OCI-LY7 (cell line): ENCODE data around the gene ARL11. TPM values are rescaled to one million over a fixed set of nuclear protein-coding genes. Genes with fewer than 3 reads are reported as not detected.

ENCODE experiments used
- BruUV-seq: library from RNA; stranded (reverse); fragments of 400-500 nt; replicated peaks from 2 replicates; lab custom pipeline; 2021; lab: Mats Ljungman, UMichigan
- CTCF ChIA-PET: fragments of 300-600 bp; sonication (Branson Sonifier 250); formaldehyde crosslinking; loops from one replicate; lab custom pipeline; 2022; ENCODE audit warnings: antibody characterized with exemption; ENCODE audit not compliant: unreplicated experiment; lab: Charles Lee
- POLR2A ChIA-PET: fragments of 300-600 bp; sonication (Branson Sonifier 250); formaldehyde crosslinking; loops from one replicate; lab custom pipeline; 2022; ENCODE audit warnings: antibody characterized with exemption; lab: Charles Lee
- DNase-seq: peaks from one replicate; pipeline ENCODE4 v3.0.0-alpha.2; 2015; ENCODE audit warnings: low spot score
- H2AFZ ChIP-seq: fragments of 200-600 bp; sonication (generic), shearing (Covaris generic); 2 replicates; pipeline ENCODE4 v1.6.1; 2014; ENCODE audit warnings: mild to moderate bottlenecking, antibody characterized with exemption, low read length, moderate library complexity
- H3K27ac ChIP-seq: fragments of 200-600 bp; sonication (generic); 2 replicates; pipeline ENCODE4 v1.5.1; 2014; ENCODE audit warnings: mixed run types, low read depth, mild to moderate bottlenecking, moderate library complexity, low read length, inconsistent platforms; ENCODE audit not compliant: poor library complexity, severe bottlenecking
- H3K36me3 ChIP-seq: fragments of 200-600 bp; sonication (generic); 2 replicates; pipeline ENCODE4 v1.6.1; 2014; ENCODE audit warnings: mild to moderate bottlenecking, antibody characterized with exemption, low read length, moderate library complexity, mixed read lengths; ENCODE audit not compliant: insufficient read depth
- H3K4me1 ChIP-seq: fragments of 200-600 bp; sonication (generic); 2 replicates; pipeline ENCODE4 v1.5.1; 2014; ENCODE audit warnings: mild to moderate bottlenecking, low read length; ENCODE audit not compliant: insufficient read depth, poor library complexity, severe bottlenecking
- H3K4me2 ChIP-seq: fragments of 200-600 bp; sonication (generic); 2 replicates; pipeline ENCODE4 v1.6.1; 2014; ENCODE audit warnings: mild to moderate bottlenecking, low read length
- H3K4me3 ChIP-seq: fragments of 200-600 bp; sonication (generic); 2 replicates; pipeline ENCODE4 v1.5.1; 2014; ENCODE audit warnings: mild to moderate bottlenecking, low read depth, low read length; ENCODE audit not compliant: poor library complexity, severe bottlenecking
- H3K79me2 ChIP-seq: fragments of 200-600 bp; sonication (generic); 2 replicates; pipeline ENCODE4 v1.6.1; 2016; ENCODE audit warnings: low read depth, mild to moderate bottlenecking, low read length, moderate library complexity, mixed read lengths; ENCODE audit not compliant: insufficient read depth
- H3K9me2 ChIP-seq: fragments of 200-600 bp; sonication (generic); 2 replicates; pipeline ENCODE4 v1.6.1; 2016; ENCODE audit warnings: mild to moderate bottlenecking, low read length, mixed read lengths; ENCODE audit not compliant: insufficient read depth
- H3K9me3 ChIP-seq: fragments of 200-600 bp; sonication (generic); 2 replicates; pipeline ENCODE4 v1.6.1; 2014; ENCODE audit warnings: mild to moderate bottlenecking, mixed run types, low read length, mixed read lengths
- H4K20me1 ChIP-seq: fragments of 200-600 bp; sonication (generic); 2 replicates; pipeline ENCODE4 v1.6.1; 2014; ENCODE audit warnings: mild to moderate bottlenecking, antibody characterized with exemption, low read length, moderate library complexity, mixed read lengths; ENCODE audit not compliant: insufficient read depth
- CTCF ChIP-seq: fragments of 200-600 bp; sonication (generic); conservative IDR thresholded peaks from 2 replicates; pipeline ENCODE4 v1.5.1; 2014; ENCODE audit warnings: mild to moderate bottlenecking, antibody characterized with exemption, low read length, moderate library complexity, mixed read lengths
- EZH2phosphoT487 ChIP-seq: fragments of 200-600 bp; sonication (generic); IDR thresholded peaks from 2 replicates; pipeline ENCODE4 v1.6.1; 2018; ENCODE audit warnings: low read depth, borderline replicate concordance, mild to moderate bottlenecking, mixed run types, antibody characterized with exemption, low read length, moderate library complexity, mixed read lengths
- intact Hi-C: fragments of 100-400 bp; cut with micrococcal nuclease; formaldehyde crosslinking; loops from one replicate; pipeline ENCODE4 v1.10.0; 2022; ENCODE audit not compliant: unreplicated experiment
- total RNA-seq, 2 experiments: library from RNA; depleted of rRNA in 1 of 2; stranded (reverse); fragments of >200 nt in 1 of 2; shearing (Covaris generic) in 1 of 2; gene quantifications; 2 replicates each; pipeline ENCODE4 v1.2.3, GENCODE V29; 2014 to 2022

The ARL11 gene
- total RNA-seq, 2 experiments from 2014 or later = 8.3 to 20.5 TPM

GRCh38 chr13:49652355-49653305 is 24.3 kb downstream of the ARL11 start:
- no TSS peak for BruUV-seq
- ChIA-PET POLR2A (interaction anchor here (0.6 kb wide), 1 partner anchor 1690 kb away, joined by 3 read pairs; no protein-coding TSS in a partner anchor), CTCF (no interaction called here)
- Histone ChIP-seq H3K9me3 (no peaks in the 10 kb centered on the region), H3K4me3 (no peak overlapping the region), H3K27ac (no peak overlapping the region), H3K36me3 (no peaks in the 10 kb centered on the region), H3K4me1 (no peaks in the 10 kb centered on the region), H3K79me2 (no peaks in the 10 kb centered on the region), H4K20me1 (no peaks in the 10 kb centered on the region), H3K9me2 (no peaks in the 10 kb centered on the region), H3K4me2 (no peak overlapping the region), H2AFZ (no peak overlapping the region)
- peak; percentile 63 for DNase-seq
- no peak for TF ChIP-seq EZH2phosphoT487
- peak; percentile 75 for TF ChIP-seq CTCF
- intact Hi-C loops = no loop called here

GRCh38 chr13:49653478-49653877 is 25.2 kb downstream of the ARL11 start:
- DNase-seq = no peak
- BruUV-seq = no TSS peak
- Histone ChIP-seq H3K36me3 (no peaks in the 10 kb centered on the region), H2AFZ (no peak overlapping the region), H3K4me1 (no peaks in the 10 kb centered on the region), H3K9me3 (no peaks in the 10 kb centered on the region), H3K4me2 (no peak overlapping the region), H3K27ac (no peak overlapping the region), H3K9me2 (no peaks in the 10 kb centered on the region), H3K79me2 (no peaks in the 10 kb centered on the region), H3K4me3 (no peak overlapping the region), H4K20me1 (no peaks in the 10 kb centered on the region)
- ChIA-PET POLR2A (no interaction called here), CTCF (no interaction called here)
- intact Hi-C loops = no loop called here
- TF ChIP-seq EZH2phosphoT487 (no peak), CTCF (no peak)

GRCh38 chr13:49654011-49654410 is 25.7 kb downstream of the ARL11 start:
- Histone ChIP-seq H3K4me1 (no peaks in the 10 kb centered on the region), H3K27ac (no peak overlapping the region), H3K4me2 (no peak overlapping the region), H3K9me2 (no peaks in the 10 kb centered on the region), H2AFZ (no peak overlapping the region), H3K9me3 (no peaks in the 10 kb centered on the region), H4K20me1 (no peaks in the 10 kb centered on the region), H3K4me3 (no peak overlapping the region), H3K79me2 (no peaks in the 10 kb centered on the region), H3K36me3 (no peaks in the 10 kb centered on the region)
- DNase-seq = no peak
- TF ChIP-seq EZH2phosphoT487 (no peak), CTCF (no peak)
- intact Hi-C loops = no loop called here
- POLR2A ChIA-PET = interaction anchor here (0.7 kb wide), 1 partner anchor 62 kb away, joined by 5 read pairs; no protein-coding TSS in a partner anchor
- CTCF ChIA-PET = no interaction called here
- BruUV-seq = no TSS peak
